ENCODE measurements around the gene AMOTL1.

AMOTL1 gene

GRCh38 chr11:94746721-94747120 lies 21.4 kb upstream of the AMOTL1 start:
- no peak for DNase-seq

- no peak for DNase-seq
Measured at GRCh38 chr11:94747146-94747545, 21.0 kb upstream of the AMOTL1 start.

- no peak for DNase-seq
Measured at GRCh38 chr11:94747601-94748041, 20.5 kb upstream of the AMOTL1 start.

GRCh38 chr11:94749369-94749768 lies 18.8 kb upstream of the AMOTL1 start:
- no peak for DNase-seq

- no peak for DNase-seq
Measured at GRCh38 chr11:94750319-94751217, 17.6 kb upstream of the AMOTL1 start.

GRCh38 chr11:94751218-94751609 lies 16.9 kb upstream of the AMOTL1 start:
- DNase-seq, result no peak

- DNase-seq, result no peak
Measured at GRCh38 chr11:94751786-94752185, 16.4 kb upstream of the AMOTL1 start.

GRCh38 chr11:94753630-94754029 lies 14.5 kb upstream of the AMOTL1 start:
- no peak for DNase-seq

- DNase-seq, result no peak
Measured at GRCh38 chr11:94754335-94754734, 13.8 kb upstream of the AMOTL1 start.

GRCh38 chr11:94754819-94755218 lies 13.3 kb upstream of the AMOTL1 start:
- DNase-seq, result no peak

- DNase-seq, result no peak
Measured at GRCh38 chr11:94755494-94755893, 12.7 kb upstream of the AMOTL1 start.

- no peak for DNase-seq
Measured at GRCh38 chr11:94757037-94757735, 11.0 kb upstream of the AMOTL1 start.

GRCh38 chr11:94758666-94759065 lies 9.5 kb upstream of the AMOTL1 start:
- DNase-seq, result no peak

- no peak for DNase-seq
Measured at GRCh38 chr11:94759522-94759921, 8.6 kb upstream of the AMOTL1 start.

- no peak for DNase-seq
Measured at GRCh38 chr11:94760296-94760695, 7.9 kb upstream of the AMOTL1 start.

- DNase-seq, result no peak
Measured at GRCh38 chr11:94762208-94762607, 5.9 kb upstream of the AMOTL1 start.

GRCh38 chr11:94762995-94763394 lies 5.2 kb upstream of the AMOTL1 start:
- DNase-seq, result no peak

GRCh38 chr11:94766713-94767206 lies 1.4 kb upstream of the AMOTL1 start:
- DNase-seq, result no peak

GRCh38 chr11:94767291-94767690 lies 865 bp upstream of the AMOTL1 start:
- no peak for DNase-seq

GRCh38 chr11:94768602-94769541 lies 716 bp downstream of the AMOTL1 start:
- peak; percentile 80 for DNase-seq

- peak; percentile 55 for DNase-seq
Measured at GRCh38 chr11:94769880-94770279, 1.7 kb downstream of the AMOTL1 start.

GRCh38 chr11:94770563-94771120 lies 2.5 kb downstream of the AMOTL1 start:
- no peak for DNase-seq
